ENCODE results near the gene TEKT3. TPM values are rescaled to one million over a fixed set of nuclear protein-coding genes. Genes with fewer than 3 reads are reported as not detected.

Gene TEKT3
- total RNA-seq, 4 donors from 2014 or later, result 0.41 to 0.48 TPM; not detected in 2

- TF ChIP-seq, protein P1, sequence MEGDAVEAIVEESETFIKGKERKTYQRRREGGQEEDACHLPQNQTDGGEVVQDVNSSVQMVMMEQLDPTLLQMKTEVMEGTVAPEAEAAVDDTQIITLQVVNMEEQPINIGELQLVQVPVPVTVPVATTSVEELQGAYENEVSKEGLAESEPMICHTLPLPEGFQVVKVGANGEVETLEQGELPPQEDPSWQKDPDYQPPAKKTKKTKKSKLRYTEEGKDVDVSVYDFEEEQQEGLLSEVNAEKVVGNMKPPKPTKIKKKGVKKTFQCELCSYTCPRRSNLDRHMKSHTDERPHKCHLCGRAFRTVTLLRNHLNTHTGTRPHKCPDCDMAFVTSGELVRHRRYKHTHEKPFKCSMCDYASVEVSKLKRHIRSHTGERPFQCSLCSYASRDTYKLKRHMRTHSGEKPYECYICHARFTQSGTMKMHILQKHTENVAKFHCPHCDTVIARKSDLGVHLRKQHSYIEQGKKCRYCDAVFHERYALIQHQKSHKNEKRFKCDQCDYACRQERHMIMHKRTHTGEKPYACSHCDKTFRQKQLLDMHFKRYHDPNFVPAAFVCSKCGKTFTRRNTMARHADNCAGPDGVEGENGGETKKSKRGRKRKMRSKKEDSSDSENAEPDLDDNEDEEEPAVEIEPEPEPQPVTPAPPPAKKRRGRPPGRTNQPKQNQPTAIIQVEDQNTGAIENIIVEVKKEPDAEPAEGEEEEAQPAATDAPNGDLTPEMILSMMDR (IDR thresholded peaks at IDR 0.05), result no peak
- no peak for TF ChIP-seq EP300 (IDR thresholded peaks at IDR 0.05; ENCODE audit: low read depth)
- TF ChIP-seq POLR2AphosphoS5 (IDR thresholded peaks at IDR 0.05), result peak in 1 of 3 donors; percentile 25
- TF ChIP-seq POLR2A (IDR thresholded peaks at IDR 0.05), result no peak
- 11 to 15% methylated on average over 4 of the region's 4 CpGs for WGBS, 2 donors (ENCODE audit: low coverage in 1 of 2)
- no peaks in the 10 kb centered on the region for H3K27me3 ChIP-seq
- H3K36me3 ChIP-seq, result no peaks in the 10 kb centered on the region
- H3K4me1 ChIP-seq, result peaks cover 14 to 43% (median 28%) of the 10 kb centered on the region in 4 donors
- intact Hi-C loops (cut with DNase I; ENCODE audit: low total_unique reads) (no loop called here), in situ Hi-C loops (cut with MboI; ENCODE audit: low pct_ligation_motif_present in 1 of 4, low pct_unique_long_range_greater_than_20kb in 1 of 4, low sequenced_read_pairs in 3 of 4) (loop anchor here in 1 of 4 donors (10.0 kb wide), 1 partner anchor 63 kb away; no protein-coding TSS in a partner anchor)
- DNase-seq, result peak; percentile 86
- no peak overlapping the region for H3K4me3 ChIP-seq
- H3K27ac ChIP-seq, result peak overlapping the region; percentile 54 to 79 (median 71)
- no peaks in the 10 kb centered on the region for H3K9me3 ChIP-seq
Observed at GRCh38 chr17:15348021-15348420, 6.6 kb upstream of the TEKT3 start.

- Histone ChIP-seq H3K4me1 (peaks cover 5 to 31% (median 17%) of the 10 kb centered on the region in 4 donors), H3K36me3 (no peaks in the 10 kb centered on the region), H3K27ac (no peak overlapping the region), H3K27me3 (peaks cover 10% of the 10 kb centered on the region), H3K4me3 (no peak overlapping the region), H3K9me3 (no peaks in the 10 kb centered on the region)
- in situ Hi-C loops (cut with MboI; ENCODE audit: low pct_ligation_motif_present in 1 of 4, low pct_unique_long_range_greater_than_20kb in 1 of 4, low sequenced_read_pairs in 3 of 4), result loop anchor here in 1 of 4 donors (10.0 kb wide), 1 partner anchor 61 kb away; no protein-coding TSS in a partner anchor
- no peak for DNase-seq
- TF ChIP-seq EP300 (IDR thresholded peaks at IDR 0.05; ENCODE audit: low read depth) (no peak), POLR2A (IDR thresholded peaks at IDR 0.05) (no peak), POLR2AphosphoS5 (IDR thresholded peaks at IDR 0.05) (no peak)
- TF ChIP-seq, protein P1 (IDR thresholded peaks at IDR 0.05), result no peak
- 45 to 73% methylated on average over 4 to 12 of the region's 13 CpGs for WGBS, 2 donors (ENCODE audit: low coverage in 1 of 2)
- intact Hi-C loops (cut with DNase I; ENCODE audit: low total_unique reads), result no loop called here
Observed at GRCh38 chr17:15346066-15346595, 4.7 kb upstream of the TEKT3 start.

- in situ Hi-C loops (cut with MboI; ENCODE audit: low pct_ligation_motif_present in 1 of 4, low pct_unique_long_range_greater_than_20kb in 1 of 4, low sequenced_read_pairs in 3 of 4) (loop anchor here in 1 of 4 donors (10.0 kb wide), 1 partner anchor 59 kb away; no protein-coding TSS in a partner anchor), intact Hi-C loops (cut with DNase I; ENCODE audit: low total_unique reads) (no loop called here)
- Histone ChIP-seq H3K9me3 (no peaks in the 10 kb centered on the region), H3K4me3 (no peak overlapping the region), H3K27me3 (peaks cover 16% of the 10 kb centered on the region), H3K36me3 (no peaks in the 10 kb centered on the region), H3K4me1 (peaks cover 5 to 24% (median 19%) of the 10 kb centered on the region in 4 donors), H3K27ac (no peak overlapping the region)
- WGBS, 2 donors (ENCODE audit: low coverage in 1 of 2), result 69 to 71% methylated on average over 4 of the region's 4 CpGs
- no peak for DNase-seq
- TF ChIP-seq, protein P1 (IDR thresholded peaks at IDR 0.05), result no peak
- TF ChIP-seq POLR2A (IDR thresholded peaks at IDR 0.05) (no peak), POLR2AphosphoS5 (IDR thresholded peaks at IDR 0.05) (no peak), EP300 (IDR thresholded peaks at IDR 0.05; ENCODE audit: low read depth) (no peak)
Observed at GRCh38 chr17:15343749-15344148, 2.4 kb upstream of the TEKT3 start.

- H3K27ac ChIP-seq, result no peak overlapping the region
- intact Hi-C loops (cut with DNase I; ENCODE audit: low total_unique reads), result no loop called here
- DNase-seq, result no peak
- H3K9me3 ChIP-seq, result no peaks in the 10 kb centered on the region
- no peak overlapping the region for H3K4me3 ChIP-seq
- TF ChIP-seq EP300 (IDR thresholded peaks at IDR 0.05; ENCODE audit: low read depth) (no peak), POLR2AphosphoS5 (IDR thresholded peaks at IDR 0.05) (no peak), POLR2A (IDR thresholded peaks at IDR 0.05) (no peak)
- TF ChIP-seq, protein P1 (IDR thresholded peaks at IDR 0.05), result no peak
- peaks cover 0 to 15% (median 9%) of the 10 kb centered on the region in 4 donors for H3K4me1 ChIP-seq
- WGBS, 2 donors (ENCODE audit: low coverage in 1 of 2), result 74% methylated on average over 7 of the region's 7 CpGs; no CpG with 5 or more reads in 1 of the 2 donors
- no peaks in the 10 kb centered on the region for H3K36me3 ChIP-seq
- in situ Hi-C loops (cut with MboI; ENCODE audit: low pct_ligation_motif_present in 1 of 4, low pct_unique_long_range_greater_than_20kb in 1 of 4, low sequenced_read_pairs in 3 of 4), result loop anchor here in 1 of 4 donors (10.0 kb wide), 1 partner anchor 58 kb away; no protein-coding TSS in a partner anchor
- peaks cover 16% of the 10 kb centered on the region for H3K27me3 ChIP-seq
Observed at GRCh38 chr17:15342460-15342859, 1.1 kb upstream of the TEKT3 start.
